Psoas muscle (tissue), 8 donors: ENCODE results near the gene CLPTM1L. TPM values are rescaled to one million over a fixed set of nuclear protein-coding genes. Genes with fewer than 3 reads are reported as not detected.

Source experiments
- ATAC-seq, 4 donors: fragments of 200-7000 bp; cut with Tn5 transposase; one replicate each; pipeline ENCODE4 v1.9.1; 2020; ENCODE audit warnings: moderate library complexity in 3 of 4, mild to moderate bottlenecking in 2 of 4
- DNase-seq, 2 donors: peaks; one replicate each; pipeline ENCODE4 v3.0.0-alpha.2; 2020
- H3K27ac ChIP-seq: fragments of 200-600 bp; one replicate; pipeline ENCODE4 v1.8.0; 2022
- H3K27me3 ChIP-seq, 3 donors: fragments of 200-600 bp in 1 of 3; one replicate each; pipeline versions ENCODE4 v1.6.1 to v1.8.0; 2013 to 2022; ENCODE audit warnings: low read length in 2 of 3, mild to moderate bottlenecking in 2 of 3, moderate library complexity in 1 of 3; ENCODE audit not compliant: insufficient read depth in 3 of 3
- H3K36me3 ChIP-seq, 2 donors: fragments of 200-600 bp in 1 of 2; one replicate each; pipeline versions ENCODE4 v1.6.1 to v1.8.0; 2013 to 2022; ENCODE audit warnings: low read depth in 1 of 2, mild to moderate bottlenecking in 1 of 2, moderate library complexity in 1 of 2; ENCODE audit not compliant: insufficient read depth in 1 of 2
- H3K4me1 ChIP-seq: fragments of 200-600 bp; one replicate; pipeline ENCODE4 v1.8.0; 2022
- H3K4me3 ChIP-seq: fragments of 200-600 bp; one replicate; pipeline ENCODE4 v1.8.0; 2022; ENCODE audit warnings: mild to moderate bottlenecking
- H3K9me3 ChIP-seq: fragments of 200-600 bp; one replicate; pipeline ENCODE4 v1.8.0; 2022
- WGBS, 3 donors: extraction: QIAGEN DNeasy Blood & Tissue Kit; methylation state at CpG; one replicate each; pipeline versions ENCODE4 v1.1.6 to v1.1.7; 2013; 5-methylcytosine and 5-hydroxymethylcytosine counted together
- intact Hi-C, 2 donors: fragments of 100-400 bp; cut with DNase I; formaldehyde crosslinking; loops; one replicate each; pipeline versions ENCODE4 v1.11.0 to v1.14.2; 2022
- polyA plus RNA-seq, 3 donors: library from polyadenylated mRNA; stranded (reverse); fragments of 200-250 nt; gene quantifications; one replicate each; pipeline ENCODE4 v1.2.3, GENCODE V29; 2013
- total RNA-seq, 4 donors: library from RNA; stranded (reverse); fragmentation: NEBNext Ultra II Directional in 2 of 4; extraction: Animal tissue kit (Norgen Biotek cat#: 25700) in 2 of 4; gene quantifications; one replicate each; pipeline versions ENCODE4 v1.2.1 to v1.2.4, GENCODE V29; 2021 to 2023
- TF ChIP-seq, protein P1 (sequence below): fragments of 200-600 bp; IDR thresholded peaks from one replicate; pipeline ENCODE4 v1.8.0; 2022; ENCODE audit warnings: antibody characterized with exemption
- donor health status: healthy with polysubstance abuse.
- donor health status: DM: no; HTN: no; CAD: no; lungs with moderate emphysema.
- donor health status: Bipolar disorder and iron deficiency.
- donor health status: healthy.
- donor health status: DM: yes; HTN: yes; CAD: no.
- donor health status: DM: no; HTN: no; CAD: no.
- donor health status: DM: no; HTN: no; CAD: no.
- donor health status: DM: yes; HTN: yes; CAD: no.

CLPTM1L gene
- total and polyA plus RNA-seq, 7 donors, result 24.2 to 92.4 (median 34.8) TPM

- TF ChIP-seq, protein P1, sequence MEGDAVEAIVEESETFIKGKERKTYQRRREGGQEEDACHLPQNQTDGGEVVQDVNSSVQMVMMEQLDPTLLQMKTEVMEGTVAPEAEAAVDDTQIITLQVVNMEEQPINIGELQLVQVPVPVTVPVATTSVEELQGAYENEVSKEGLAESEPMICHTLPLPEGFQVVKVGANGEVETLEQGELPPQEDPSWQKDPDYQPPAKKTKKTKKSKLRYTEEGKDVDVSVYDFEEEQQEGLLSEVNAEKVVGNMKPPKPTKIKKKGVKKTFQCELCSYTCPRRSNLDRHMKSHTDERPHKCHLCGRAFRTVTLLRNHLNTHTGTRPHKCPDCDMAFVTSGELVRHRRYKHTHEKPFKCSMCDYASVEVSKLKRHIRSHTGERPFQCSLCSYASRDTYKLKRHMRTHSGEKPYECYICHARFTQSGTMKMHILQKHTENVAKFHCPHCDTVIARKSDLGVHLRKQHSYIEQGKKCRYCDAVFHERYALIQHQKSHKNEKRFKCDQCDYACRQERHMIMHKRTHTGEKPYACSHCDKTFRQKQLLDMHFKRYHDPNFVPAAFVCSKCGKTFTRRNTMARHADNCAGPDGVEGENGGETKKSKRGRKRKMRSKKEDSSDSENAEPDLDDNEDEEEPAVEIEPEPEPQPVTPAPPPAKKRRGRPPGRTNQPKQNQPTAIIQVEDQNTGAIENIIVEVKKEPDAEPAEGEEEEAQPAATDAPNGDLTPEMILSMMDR, result no peak
- intact Hi-C loops, result loop anchor here (10.0 kb wide), 3 partner anchors 176 to 456 kb away; partner anchors contain the start of genes LPCAT1 (in 1 of the 2) and NDUFS6 (in 1 of the 2)
- DNase-seq (no peak), ATAC-seq (no peak)
- Histone ChIP-seq H3K4me1 (peaks cover 12% of the 10 kb centered on the region), H3K4me3 (no peak overlapping the region), H3K36me3 (no peaks in the 10 kb centered on the region), H3K9me3 (no peaks in the 10 kb centered on the region), H3K27ac (no peak overlapping the region), H3K27me3 (no peaks in the 10 kb centered on the region)
- 71 to 79% (median 72%) methylated on average over 1 of the region's 1 CpG for WGBS, 3 donors
Measured at GRCh38 chr5:1348986-1349245, 4.0 kb upstream of the CLPTM1L start.

DNA sequence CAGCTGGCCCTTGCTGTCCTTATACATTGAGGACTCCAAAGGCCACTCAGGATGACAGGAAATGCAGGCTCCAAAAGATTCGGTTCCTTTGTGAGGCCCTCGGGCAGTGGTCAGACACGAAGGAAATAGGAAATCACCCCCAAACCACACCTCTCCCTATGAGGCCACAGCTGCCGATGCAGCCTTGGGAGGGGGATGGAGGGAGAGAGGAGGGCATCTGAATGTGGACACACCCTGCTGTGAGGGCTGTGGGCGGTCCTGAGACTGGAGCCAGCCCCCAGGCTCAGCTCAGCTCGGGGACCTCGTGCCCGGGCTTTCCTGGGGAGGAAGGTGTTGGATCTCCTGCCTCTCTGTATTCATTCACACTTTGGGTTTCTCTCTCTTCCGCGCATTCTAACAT lies 2.7 kb upstream of the CLPTM1L start:
- 43 to 59% (median 48%) methylated on average over 10 of the region's 10 CpGs for WGBS, 3 donors
- H3K36me3 ChIP-seq, result peaks cover 0 to 9% of the 10 kb centered on the region in 2 donors
- peaks cover 18% of the 10 kb centered on the region for H3K4me1 ChIP-seq
- H3K27ac ChIP-seq, result no peak overlapping the region
- TF ChIP-seq, protein P1, result no peak
- DNase-seq, result no peak
- no peaks in the 10 kb centered on the region for H3K27me3 ChIP-seq
- no peak for ATAC-seq
- H3K9me3 ChIP-seq, result no peaks in the 10 kb centered on the region
- no peak overlapping the region for H3K4me3 ChIP-seq
- intact Hi-C loops, result loop anchor here (10.0 kb wide), 3 partner anchors 177 to 457 kb away; partner anchors contain the start of genes LPCAT1 (in 1 of the 2) and NDUFS6 (in 1 of the 2)

DNA sequence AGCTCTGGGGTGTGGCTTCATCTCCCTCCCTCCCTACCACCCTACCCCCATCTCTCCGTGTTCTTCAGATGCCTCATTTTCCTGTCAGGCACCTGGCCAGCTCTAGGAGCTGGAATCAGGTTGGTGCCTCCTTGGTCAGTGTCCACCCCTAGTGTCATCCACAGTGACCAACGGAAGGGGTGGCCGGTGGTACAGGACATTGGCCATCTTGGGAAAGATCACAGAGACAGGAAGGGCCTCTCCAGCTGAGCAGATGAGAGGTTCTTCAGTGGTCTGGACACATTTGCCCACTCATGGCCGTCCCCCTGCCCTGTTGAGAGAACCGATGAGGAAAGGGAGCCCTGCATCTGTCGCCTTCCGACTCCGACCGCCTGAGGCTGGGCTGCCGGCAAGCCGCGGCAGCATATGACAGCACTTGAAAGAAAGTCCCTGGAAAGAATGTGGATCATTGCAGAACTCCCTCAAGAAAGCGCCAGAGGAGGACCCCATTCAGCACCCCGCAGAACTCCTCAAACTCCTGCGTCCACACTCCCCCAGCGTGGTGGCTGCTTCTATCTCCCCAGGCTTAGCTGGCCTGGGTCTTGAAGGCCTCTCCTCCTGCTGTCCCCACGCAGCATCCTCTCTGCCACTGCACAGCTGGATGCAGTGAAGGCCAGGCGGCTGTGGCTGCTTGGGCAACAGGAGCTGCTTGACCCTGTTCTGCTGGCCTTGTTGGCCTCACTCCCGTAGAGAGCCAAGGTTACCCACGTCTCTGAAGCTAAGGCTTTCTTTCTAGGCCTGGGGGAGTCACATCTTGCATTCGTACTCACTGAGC lies 1.9 kb upstream of the CLPTM1L start:
- intact Hi-C loops, result loop anchor here (10.0 kb wide), 3 partner anchors 178 to 458 kb away; partner anchors contain the start of genes LPCAT1 (in 1 of the 2) and NDUFS6 (in 1 of the 2)
- Histone ChIP-seq H3K27me3 (no peaks in the 10 kb centered on the region), H3K4me1 (peaks cover 18% of the 10 kb centered on the region), H3K36me3 (peaks cover 1 to 16% of the 10 kb centered on the region in 2 donors), H3K4me3 (no peak overlapping the region), H3K9me3 (no peaks in the 10 kb centered on the region), H3K27ac (no peak overlapping the region)
- no peak for DNase-seq
- WGBS, 3 donors, result 78 to 82% (median 81%) methylated on average over 21 of the region's 21 CpGs
- TF ChIP-seq, protein P1, result no peak
- ATAC-seq, result no peak

DNA sequence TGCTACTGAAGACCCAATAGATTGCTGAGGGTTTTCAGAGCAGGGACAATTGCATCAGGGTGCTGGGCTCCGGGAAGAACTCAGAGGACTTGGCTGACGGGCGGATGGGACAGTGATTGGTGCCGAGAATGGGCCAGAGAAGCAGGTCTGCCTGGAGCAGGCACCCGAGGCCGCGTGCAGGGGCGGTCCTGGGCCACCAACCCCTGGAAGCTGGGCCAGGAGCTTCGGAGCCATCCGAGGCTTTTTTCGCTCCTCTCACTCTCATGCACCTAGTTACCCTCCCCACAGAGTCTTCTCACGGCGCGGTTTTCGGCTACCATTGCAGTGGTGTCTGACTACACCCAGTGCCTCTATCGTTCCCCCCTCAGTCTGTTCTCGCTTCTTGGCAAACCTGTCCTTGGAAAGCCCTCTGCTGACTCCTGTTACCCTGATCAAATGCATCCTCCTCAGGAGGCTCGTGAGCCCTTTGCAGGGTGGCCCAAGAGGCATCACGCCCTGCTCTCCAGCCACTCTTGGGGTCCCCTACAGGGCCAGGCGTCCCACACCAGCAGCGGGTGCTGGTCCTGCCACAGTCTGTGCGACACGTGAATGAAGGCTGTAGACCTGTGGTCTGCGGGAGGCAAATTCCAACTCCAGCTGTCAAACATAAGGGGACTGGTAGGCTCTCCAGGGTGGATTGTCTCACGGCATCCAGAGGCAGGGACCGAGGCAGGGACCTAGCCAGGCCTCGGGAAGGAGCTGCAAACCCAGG lies 1.2 kb upstream of the CLPTM1L start:
- no peaks in the 10 kb centered on the region for H3K9me3 ChIP-seq
- intact Hi-C loops, result loop anchor here (10.0 kb wide), 3 partner anchors 179 to 459 kb away; partner anchors contain the start of genes LPCAT1 (in 1 of the 2) and NDUFS6 (in 1 of the 2)
- ATAC-seq (peak in 1 of 4 donors; percentile 14), DNase-seq (no peak)
- peaks cover 18% of the 10 kb centered on the region for H3K4me1 ChIP-seq
- H3K27me3 ChIP-seq, result no peaks in the 10 kb centered on the region
- peak overlapping the region; percentile 88 for H3K27ac ChIP-seq
- H3K4me3 ChIP-seq, result peak overlapping the region; percentile 87
- 64 to 68% (median 65%) methylated on average over 24 to 27 of the region's 27 CpGs for WGBS, 3 donors
- TF ChIP-seq, protein P1, result no peak
- peaks cover 4 to 24% of the 10 kb centered on the region in 2 donors for H3K36me3 ChIP-seq
